ENCODE measurements around the gene UBE2J2. TPM values are rescaled to one million over a fixed set of nuclear protein-coding genes. Genes with fewer than 3 reads are reported as not detected.

The UBE2J2 gene
- total RNA-seq, 3 donors from 2014 or later (not counting 1 experiment from before 2014, with no cell fraction given) = 66.0 to 84.2 (median 78.1) TPM

DNA sequence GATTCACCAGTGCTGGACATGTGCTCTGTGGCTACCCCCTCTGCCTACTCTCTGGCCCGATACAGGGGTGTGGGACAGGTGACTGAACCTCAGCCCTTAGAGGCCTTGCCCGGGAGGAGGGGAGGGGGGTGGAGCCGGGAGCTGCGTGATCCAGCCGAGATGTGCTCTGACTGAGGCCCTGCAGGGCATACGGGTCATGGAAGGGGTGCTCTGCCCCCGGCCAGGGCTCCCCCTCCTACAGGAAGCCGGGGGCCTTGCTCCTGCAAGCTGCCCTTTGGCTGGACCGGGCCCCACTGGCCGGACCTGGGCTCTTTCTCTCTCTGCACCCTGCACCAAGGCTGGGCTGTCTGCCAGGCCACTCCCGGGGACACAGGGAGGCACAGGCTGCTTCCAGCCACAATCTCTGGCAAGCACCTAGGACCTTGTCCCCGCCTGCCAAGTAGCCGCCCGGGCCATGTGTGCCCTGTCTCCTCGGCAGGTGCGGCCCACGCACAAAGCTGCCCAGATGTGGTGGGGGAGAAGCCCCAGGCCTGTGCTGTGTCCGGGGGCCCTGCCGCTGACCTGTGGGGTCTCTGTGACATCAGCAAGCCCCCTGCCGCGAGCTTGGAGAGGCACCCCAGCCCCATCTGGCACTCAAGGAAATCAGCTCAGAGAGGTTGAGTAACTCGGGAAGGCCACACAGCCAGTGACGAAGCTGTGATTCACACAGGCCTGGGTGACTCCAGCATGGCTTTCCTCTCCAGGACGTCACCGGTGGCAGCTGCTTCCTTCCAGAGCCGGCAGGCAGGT is 8.1 kb upstream of the UBE2J2 start:
- Histone ChIP-seq H3K9me3 (ENCODE audit: control insufficient read depth, insufficient read depth, low read length) (no peaks in the 10 kb centered on the region), H3K4me1 (ENCODE audit: control insufficient read depth, insufficient read depth, low read length) (peaks cover 3% of the 10 kb centered on the region), H3K4me3 (ENCODE audit: low read length) (no peak overlapping the region), H3K27ac (ENCODE audit: low read length) (no peak overlapping the region), H3K27me3 (ENCODE audit: control insufficient read depth, insufficient read depth, low read length) (no peaks in the 10 kb centered on the region), H3K36me3 (ENCODE audit: control insufficient read depth, insufficient read depth, low read length) (no peaks in the 10 kb centered on the region)
- DNase-seq (no peak), ATAC-seq (no peak)
- no peaks in the 10 kb centered on the region for H3K27me3 Mint-ChIP-seq (ENCODE audit: low read depth in 2 of 2)
- no peaks in the 10 kb centered on the region for H3K9me3 Mint-ChIP-seq
- no peaks in the 10 kb centered on the region for H3K4me1 Mint-ChIP-seq
- H3K36me3 Mint-ChIP-seq = no peaks in the 10 kb centered on the region
- intact Hi-C loops (cut with micrococcal nuclease) = no loop called here
- no peak overlapping the region for H3K27ac Mint-ChIP-seq
- no peak overlapping the region for H3K4me3 Mint-ChIP-seq
- TF ChIP-seq, protein P1, sequence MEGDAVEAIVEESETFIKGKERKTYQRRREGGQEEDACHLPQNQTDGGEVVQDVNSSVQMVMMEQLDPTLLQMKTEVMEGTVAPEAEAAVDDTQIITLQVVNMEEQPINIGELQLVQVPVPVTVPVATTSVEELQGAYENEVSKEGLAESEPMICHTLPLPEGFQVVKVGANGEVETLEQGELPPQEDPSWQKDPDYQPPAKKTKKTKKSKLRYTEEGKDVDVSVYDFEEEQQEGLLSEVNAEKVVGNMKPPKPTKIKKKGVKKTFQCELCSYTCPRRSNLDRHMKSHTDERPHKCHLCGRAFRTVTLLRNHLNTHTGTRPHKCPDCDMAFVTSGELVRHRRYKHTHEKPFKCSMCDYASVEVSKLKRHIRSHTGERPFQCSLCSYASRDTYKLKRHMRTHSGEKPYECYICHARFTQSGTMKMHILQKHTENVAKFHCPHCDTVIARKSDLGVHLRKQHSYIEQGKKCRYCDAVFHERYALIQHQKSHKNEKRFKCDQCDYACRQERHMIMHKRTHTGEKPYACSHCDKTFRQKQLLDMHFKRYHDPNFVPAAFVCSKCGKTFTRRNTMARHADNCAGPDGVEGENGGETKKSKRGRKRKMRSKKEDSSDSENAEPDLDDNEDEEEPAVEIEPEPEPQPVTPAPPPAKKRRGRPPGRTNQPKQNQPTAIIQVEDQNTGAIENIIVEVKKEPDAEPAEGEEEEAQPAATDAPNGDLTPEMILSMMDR (IDR thresholded peaks at IDR 0.05) = no peak
- 82% methylated on average over 26 of the region's 26 CpGs for WGBS (ENCODE audit: insufficient coverage)

DNA sequence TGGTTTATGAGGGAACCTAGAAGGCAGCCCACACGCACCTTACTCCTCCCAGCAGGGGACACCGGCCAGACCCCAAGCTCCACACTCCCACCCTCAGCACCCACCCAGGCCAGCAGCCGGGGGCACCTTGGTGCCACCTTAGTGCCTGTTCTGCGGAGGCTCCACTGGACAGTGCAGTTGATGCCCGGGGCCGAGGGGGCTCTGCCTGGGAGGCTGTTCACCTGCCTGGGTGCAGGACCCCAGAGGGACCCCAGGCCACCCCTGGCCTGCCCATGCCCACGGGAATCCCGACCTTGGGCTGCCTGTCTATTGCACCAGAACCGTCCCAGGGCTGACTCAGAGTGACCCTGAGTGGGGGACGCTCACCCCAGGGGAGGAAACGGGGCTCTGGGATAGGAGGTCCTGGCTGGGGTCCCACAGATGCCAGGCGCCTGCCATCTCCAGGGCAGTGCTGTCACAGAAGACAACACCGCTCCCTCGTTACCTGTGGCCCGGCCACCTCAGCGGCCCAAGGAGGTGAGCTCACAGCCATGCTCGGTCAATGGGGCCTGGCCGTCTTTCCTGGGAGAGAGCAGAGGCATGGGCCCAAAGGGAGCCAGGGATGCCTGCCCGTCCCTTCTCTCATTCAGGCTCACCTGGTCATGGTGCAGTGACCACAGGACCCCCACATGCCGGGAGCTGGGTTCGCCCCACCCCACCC is 7.3 kb upstream of the UBE2J2 start:
- H3K9me3 Mint-ChIP-seq = no peaks in the 10 kb centered on the region
- 88% methylated on average over 21 of the region's 21 CpGs for WGBS (ENCODE audit: insufficient coverage)
- no peak overlapping the region for H3K27ac ChIP-seq (ENCODE audit: low read length)
- H3K27me3 Mint-ChIP-seq (ENCODE audit: low read depth in 2 of 2) = no peaks in the 10 kb centered on the region
- intact Hi-C loops (cut with micrococcal nuclease) = no loop called here
- no peak overlapping the region for H3K4me3 Mint-ChIP-seq
- DNase-seq (no peak), ATAC-seq (no peak)
- peaks cover 3% of the 10 kb centered on the region for H3K4me1 ChIP-seq (ENCODE audit: control insufficient read depth, insufficient read depth, low read length)
- H3K27ac Mint-ChIP-seq = no peak overlapping the region
- H3K4me1 Mint-ChIP-seq = no peaks in the 10 kb centered on the region
- no peak overlapping the region for H3K4me3 ChIP-seq (ENCODE audit: low read length)
- H3K36me3 Mint-ChIP-seq = no peaks in the 10 kb centered on the region
- H3K36me3 ChIP-seq (ENCODE audit: control insufficient read depth, insufficient read depth, low read length) = no peaks in the 10 kb centered on the region
- TF ChIP-seq, protein P1 (IDR thresholded peaks at IDR 0.05) = no peak
- no peaks in the 10 kb centered on the region for H3K9me3 ChIP-seq (ENCODE audit: control insufficient read depth, insufficient read depth, low read length)
- no peaks in the 10 kb centered on the region for H3K27me3 ChIP-seq (ENCODE audit: control insufficient read depth, insufficient read depth, low read length)

DNA sequence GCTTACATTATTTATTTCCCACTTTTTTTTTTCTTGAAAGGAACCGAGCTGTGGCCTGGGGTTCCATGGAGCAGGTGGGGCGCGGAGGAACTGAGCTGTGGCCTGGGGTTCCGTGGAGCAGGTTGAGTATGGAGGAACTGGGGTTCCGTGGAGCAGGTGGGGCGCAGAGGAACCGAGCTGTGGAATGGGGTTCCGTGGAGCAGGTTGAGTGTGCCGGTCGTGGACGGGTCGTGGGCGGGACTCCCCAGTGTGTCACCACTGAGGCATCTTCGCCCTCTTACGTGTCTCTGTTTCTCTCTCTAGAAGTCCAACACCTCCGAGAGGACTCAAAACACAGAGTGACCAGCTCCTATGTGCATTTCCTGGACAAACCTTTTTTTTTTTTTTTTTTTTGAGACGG is 5.4 kb upstream of the UBE2J2 start:
- H3K4me1 ChIP-seq (ENCODE audit: control insufficient read depth, insufficient read depth, low read length) = peaks cover 12% of the 10 kb centered on the region
- no peaks in the 10 kb centered on the region for H3K36me3 ChIP-seq (ENCODE audit: control insufficient read depth, insufficient read depth, low read length)
- Mint-ChIP-seq H3K4me3 (no peak overlapping the region), H3K9me3 (no peaks in the 10 kb centered on the region), H3K4me1 (no peaks in the 10 kb centered on the region), H3K36me3 (no peaks in the 10 kb centered on the region), H3K27me3 (ENCODE audit: low read depth in 2 of 2) (no peaks in the 10 kb centered on the region), H3K27ac (no peak overlapping the region)
- no peak overlapping the region for H3K27ac ChIP-seq (ENCODE audit: low read length)
- H3K27me3 ChIP-seq (ENCODE audit: control insufficient read depth, insufficient read depth, low read length) = no peaks in the 10 kb centered on the region
- DNase-seq (no peak), ATAC-seq (no peak)
- TF ChIP-seq, protein P1 (IDR thresholded peaks at IDR 0.05) = no peak
- intact Hi-C loops (cut with micrococcal nuclease) = no loop called here
- 91% methylated on average over 16 of the region's 17 CpGs for WGBS (ENCODE audit: insufficient coverage)
- H3K9me3 ChIP-seq (ENCODE audit: control insufficient read depth, insufficient read depth, low read length) = no peaks in the 10 kb centered on the region
- no peak overlapping the region for H3K4me3 ChIP-seq (ENCODE audit: low read length)

Data from natural killer cell (primary cell).